ENCODE results near the gene TSPAN5. TPM values are rescaled to one million over a fixed set of nuclear protein-coding genes. Genes with fewer than 3 reads are reported as not detected.

The TSPAN5 gene
- total RNA-seq, 1 experiment from 2014 or later = 5.6 TPM

DNA sequence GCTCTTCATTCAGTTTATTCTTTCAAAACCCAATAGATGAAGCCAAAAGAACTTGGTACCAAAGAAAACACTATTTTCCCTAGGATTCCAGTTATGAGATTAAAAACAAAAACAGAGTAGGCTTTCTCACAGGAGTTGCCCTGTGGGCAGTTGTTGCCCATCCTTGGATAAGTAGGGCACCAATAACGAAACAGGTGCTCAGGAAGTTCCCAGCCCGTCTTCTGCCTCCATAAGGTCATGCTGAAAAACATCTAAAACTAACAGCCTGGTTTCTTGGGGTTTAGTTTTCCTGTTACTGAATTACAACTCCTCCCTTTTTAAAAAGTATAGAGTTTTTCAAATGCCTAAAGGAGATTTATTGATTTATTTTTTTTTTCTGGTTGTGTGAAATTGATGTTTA, 14.7 kb downstream of the TSPAN5 start:
- DNase-seq (ENCODE audit: low spot score) = no peak

GRCh38 chr4:98642991-98643426, 15.4 kb downstream of the TSPAN5 start:
- peak; percentile 62 for DNase-seq (ENCODE audit: low spot score)

GRCh38 chr4:98641906-98642668, 16.3 kb downstream of the TSPAN5 start:
- no peak for DNase-seq (ENCODE audit: low spot score)

DNA sequence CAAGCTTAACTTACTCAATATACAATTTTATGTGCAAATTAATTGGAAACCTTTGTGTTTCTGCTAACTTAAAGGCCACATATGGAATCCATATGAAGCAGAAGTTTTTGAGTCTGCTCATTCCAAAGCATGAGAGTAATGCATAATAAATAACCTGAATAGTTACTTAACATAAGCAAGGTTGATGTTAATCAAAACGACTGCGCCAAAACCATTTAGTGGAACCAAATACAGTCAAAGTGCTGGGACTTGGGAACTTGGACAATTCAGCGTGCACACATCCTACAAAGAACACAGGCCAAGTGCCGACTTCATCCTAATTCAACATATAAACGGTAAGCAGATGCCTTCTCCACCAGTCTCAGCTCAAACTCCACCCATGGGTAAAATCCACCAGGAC, 17.0 kb downstream of the TSPAN5 start:
- no peak for DNase-seq (ENCODE audit: low spot score)

GRCh38 chr4:98639523-98639922, 18.9 kb downstream of the TSPAN5 start:
- no peak for DNase-seq (ENCODE audit: low spot score)

GRCh38 chr4:98639108-98639507, 19.3 kb downstream of the TSPAN5 start:
- no peak for DNase-seq (ENCODE audit: low spot score)

DNA sequence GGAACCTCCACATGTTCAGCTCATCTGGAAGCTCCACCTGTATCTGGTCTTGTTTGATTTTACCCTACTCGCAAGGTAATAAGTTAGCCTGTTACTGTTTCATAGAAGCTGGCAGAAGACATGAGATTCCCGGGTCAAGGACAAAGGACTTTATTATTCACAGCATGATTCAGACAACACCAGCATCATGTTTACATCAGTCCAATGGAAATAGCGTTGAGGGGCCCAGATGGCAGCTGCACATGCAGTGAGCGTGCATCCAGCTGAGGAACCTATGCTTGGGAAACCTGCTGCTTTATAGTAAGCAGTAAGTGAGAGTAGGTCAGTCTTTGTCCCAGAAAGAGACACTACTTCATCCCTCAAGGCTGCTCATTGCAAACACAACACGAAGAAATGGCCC, 19.8 kb downstream of the TSPAN5 start:
- no peak for DNase-seq (ENCODE audit: low spot score)

GRCh38 chr4:98634061-98634460, 24.4 kb downstream of the TSPAN5 start:
- no peak for DNase-seq (ENCODE audit: low spot score)

- no peak for DNase-seq (ENCODE audit: low spot score)
These were observed 25.3 kb downstream of the TSPAN5 start for GRCh38 chr4:98633159-98633558.

GRCh38 chr4:98632258-98632657, 26.2 kb downstream of the TSPAN5 start:
- no peak for DNase-seq (ENCODE audit: low spot score)

GRCh38 chr4:98631506-98631905, 26.9 kb downstream of the TSPAN5 start:
- DNase-seq (ENCODE audit: low spot score) = no peak

DNA sequence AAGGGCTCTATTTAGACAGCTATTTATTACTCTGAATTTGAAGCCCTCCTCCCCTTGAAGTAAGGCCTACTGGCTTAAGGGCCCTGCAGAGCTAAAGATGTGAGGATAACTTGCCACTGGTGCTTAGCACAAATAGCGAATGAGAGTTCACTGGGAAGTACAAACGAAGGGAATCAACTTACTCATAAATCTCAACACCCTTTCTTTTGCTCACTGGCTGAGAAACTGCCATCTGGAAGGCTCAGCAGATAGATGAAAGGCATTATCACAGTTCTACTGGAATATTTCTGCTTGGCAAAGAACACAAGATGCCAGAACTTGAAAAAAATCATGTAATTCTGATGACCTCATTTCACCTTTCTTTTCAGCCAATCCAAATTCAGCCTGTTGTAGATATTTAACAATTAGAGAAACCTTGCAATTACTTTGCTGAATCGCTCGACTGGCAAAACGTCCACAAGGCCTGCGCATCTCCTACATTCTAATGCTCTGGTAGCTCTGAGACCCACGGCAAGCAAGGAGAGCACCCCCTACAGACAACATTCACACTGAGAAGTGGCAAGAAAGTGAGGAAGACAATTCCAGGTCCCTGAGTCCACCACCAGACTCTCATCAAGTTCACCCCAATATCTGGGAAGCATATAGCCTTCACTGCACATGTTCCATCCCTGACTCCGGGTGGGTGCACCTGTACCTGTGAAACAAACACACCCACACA, 27.5 kb downstream of the TSPAN5 start:
- no peak for DNase-seq (ENCODE audit: low spot score)

DNA sequence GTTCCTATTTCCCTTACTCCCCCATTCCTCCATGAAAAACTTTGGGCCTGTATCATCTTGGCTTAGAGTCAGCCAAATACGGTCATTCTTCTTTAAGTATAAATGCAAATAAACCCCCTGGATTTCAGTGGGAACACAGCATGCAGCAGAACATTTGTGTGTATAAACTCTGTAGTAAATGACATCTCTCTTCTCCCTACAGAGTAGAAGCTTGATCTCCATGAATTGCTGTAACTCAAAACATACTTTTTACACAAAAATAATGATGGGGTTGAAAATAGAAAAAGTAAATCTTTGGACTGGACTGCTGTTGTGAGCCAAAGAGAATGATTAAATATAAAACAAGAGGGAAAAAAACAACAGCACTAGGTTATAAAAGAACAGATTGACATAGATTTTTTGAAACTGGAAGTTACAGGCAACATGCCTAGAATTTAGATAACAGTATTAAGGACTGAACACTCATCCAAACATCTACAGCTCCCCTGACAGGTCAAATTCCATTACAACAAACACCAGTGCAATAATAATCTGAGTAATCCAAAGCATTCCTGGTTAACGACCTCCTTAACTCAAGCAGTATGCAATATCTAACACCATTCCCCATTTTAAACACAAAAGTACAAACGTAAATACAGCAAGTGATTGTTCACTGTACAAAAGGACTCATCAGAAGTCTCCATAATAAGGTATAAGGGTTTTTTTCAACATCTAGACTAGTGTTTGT, 30.7 kb downstream of the TSPAN5 start:
- DNase-seq (ENCODE audit: low spot score) = no peak

DNA sequence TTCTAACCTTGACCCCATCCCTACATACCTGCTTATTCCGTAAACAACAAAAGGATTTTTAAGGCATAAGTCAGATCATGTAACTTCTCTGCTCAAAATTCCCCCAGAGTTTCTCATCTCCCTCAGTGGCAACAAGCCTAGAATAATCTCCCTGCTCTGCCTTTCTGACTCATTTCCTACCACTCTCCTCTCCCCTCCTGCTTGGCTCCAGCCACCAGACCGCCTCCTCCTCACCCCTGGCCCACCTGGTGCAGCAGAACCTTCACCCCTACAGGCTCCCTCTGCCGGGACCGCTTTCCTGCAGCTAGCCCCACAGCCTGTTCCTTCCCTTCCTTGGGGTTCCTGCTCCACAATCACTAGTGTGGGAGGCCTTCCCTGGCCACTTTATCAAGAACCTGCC, 32.1 kb downstream of the TSPAN5 start:
- no peak for DNase-seq (ENCODE audit: low spot score)

- DNase-seq (ENCODE audit: low spot score) = no peak
These were observed 32.5 kb downstream of the TSPAN5 start for GRCh38 chr4:98625920-98626319.

- no peak for DNase-seq (ENCODE audit: low spot score)
These were observed 33.0 kb downstream of the TSPAN5 start for GRCh38 chr4:98625399-98625798.

GRCh38 chr4:98624642-98625041, 33.8 kb downstream of the TSPAN5 start:
- no peak for DNase-seq (ENCODE audit: low spot score)

DNA sequence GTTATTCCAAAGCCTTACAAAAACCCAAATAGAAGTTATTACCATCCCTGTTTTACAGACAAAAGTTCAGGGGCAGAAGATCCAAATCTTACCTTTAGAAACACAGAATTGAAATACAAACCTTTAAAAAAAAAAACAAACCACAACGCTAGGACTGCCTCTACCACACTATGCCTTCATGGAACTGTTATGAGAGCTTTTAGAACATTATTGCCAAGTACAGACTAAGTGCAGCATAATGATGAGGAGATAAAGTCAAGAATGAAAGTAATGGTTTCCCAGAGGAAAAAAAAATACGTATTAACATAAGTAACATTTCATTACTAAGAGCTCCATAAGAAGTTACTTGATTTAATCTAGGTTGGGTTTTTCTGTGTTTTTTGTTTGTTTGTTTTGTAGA, 34.3 kb downstream of the TSPAN5 start:
- no peak for DNase-seq (ENCODE audit: low spot score)

DNA sequence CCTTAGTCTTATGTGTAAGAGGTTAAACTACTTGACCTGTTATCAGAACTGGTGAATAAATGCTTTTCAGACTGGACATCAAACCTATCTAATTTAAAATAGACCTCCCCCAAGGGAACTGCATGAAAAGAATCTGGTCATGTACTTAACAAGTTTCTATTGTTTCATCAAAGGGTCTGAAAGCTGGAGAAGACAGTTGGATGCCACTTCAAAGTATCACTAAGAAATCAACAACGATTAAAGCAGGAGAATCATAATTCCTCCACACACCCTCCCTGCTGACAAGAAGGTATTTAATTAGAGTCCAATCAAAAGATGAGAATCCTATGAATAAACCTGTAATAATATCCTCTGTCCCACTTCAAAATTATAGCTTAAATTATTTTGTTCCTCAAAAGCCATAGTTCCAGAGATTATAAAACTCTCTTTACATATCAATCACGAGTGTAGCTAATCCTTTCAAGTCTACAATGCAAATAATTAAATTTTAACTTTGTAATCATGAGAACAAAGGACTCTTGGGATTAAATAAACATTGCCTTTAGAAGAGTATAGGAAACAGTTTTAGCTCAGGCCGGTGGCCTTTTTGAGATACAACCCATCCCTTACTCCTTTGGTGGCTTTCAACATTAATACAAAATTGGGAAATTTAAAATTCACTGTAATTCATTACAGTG, 35.1 kb downstream of the TSPAN5 start:
- no peak for DNase-seq (ENCODE audit: low spot score)

GRCh38 chr4:98620087-98620784, 38.2 kb downstream of the TSPAN5 start:
- no peak for DNase-seq (ENCODE audit: low spot score)

DNA sequence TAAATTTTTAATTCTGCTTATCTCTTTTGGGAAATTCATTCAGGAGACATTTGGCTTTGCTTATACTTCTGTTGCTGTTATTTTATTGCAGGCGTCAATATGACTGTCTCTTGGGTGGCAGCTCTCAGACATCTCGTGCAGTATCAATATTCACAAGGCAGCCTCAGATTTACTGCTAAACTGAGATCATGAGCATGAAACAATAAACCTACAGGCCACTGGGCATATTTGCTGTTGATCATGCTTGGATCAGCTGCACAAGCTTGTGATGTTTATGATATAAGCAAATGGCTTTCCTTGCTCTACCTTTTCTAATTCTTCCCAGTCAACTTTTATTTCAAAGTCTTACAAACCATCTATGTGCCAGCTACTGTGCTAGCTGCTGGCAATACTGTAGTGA, 39.2 kb downstream of the TSPAN5 start:
- DNase-seq (ENCODE audit: low spot score) = no peak

Data from HT-29 (cell line).